Adrenal gland (tissue), 5 donors: ENCODE data around the gene RPS6KB1.

Experiments used
- CTCF ChIP-seq, 6 experiments: fragments of 450-650 bp in 4 of 6; fragments of 200-600 bp in 2 of 6; sonication (generic) in 1 of 6; IDR thresholded peaks; 1 replicate in 5 of 6; 2 replicates in 1 of 6; pipeline versions ENCODE4 v1.5.1 to v1.8.0; 2016 to 2021; ENCODE audit warnings: antibody characterized with exemption in 6 of 6, mild to moderate bottlenecking in 2 of 6, moderate library complexity in 1 of 6
- POLR2A ChIP-seq, 2 donors: fragments of 450-650 bp; IDR thresholded peaks; one replicate each; pipeline ENCODE4 v1.6.1; 2017; ENCODE audit warnings: antibody characterized with exemption in 2 of 2, mild to moderate bottlenecking in 2 of 2, moderate library complexity in 1 of 2
- donor health status: DM: no; HTN: no; CAD: no.

DNA sequence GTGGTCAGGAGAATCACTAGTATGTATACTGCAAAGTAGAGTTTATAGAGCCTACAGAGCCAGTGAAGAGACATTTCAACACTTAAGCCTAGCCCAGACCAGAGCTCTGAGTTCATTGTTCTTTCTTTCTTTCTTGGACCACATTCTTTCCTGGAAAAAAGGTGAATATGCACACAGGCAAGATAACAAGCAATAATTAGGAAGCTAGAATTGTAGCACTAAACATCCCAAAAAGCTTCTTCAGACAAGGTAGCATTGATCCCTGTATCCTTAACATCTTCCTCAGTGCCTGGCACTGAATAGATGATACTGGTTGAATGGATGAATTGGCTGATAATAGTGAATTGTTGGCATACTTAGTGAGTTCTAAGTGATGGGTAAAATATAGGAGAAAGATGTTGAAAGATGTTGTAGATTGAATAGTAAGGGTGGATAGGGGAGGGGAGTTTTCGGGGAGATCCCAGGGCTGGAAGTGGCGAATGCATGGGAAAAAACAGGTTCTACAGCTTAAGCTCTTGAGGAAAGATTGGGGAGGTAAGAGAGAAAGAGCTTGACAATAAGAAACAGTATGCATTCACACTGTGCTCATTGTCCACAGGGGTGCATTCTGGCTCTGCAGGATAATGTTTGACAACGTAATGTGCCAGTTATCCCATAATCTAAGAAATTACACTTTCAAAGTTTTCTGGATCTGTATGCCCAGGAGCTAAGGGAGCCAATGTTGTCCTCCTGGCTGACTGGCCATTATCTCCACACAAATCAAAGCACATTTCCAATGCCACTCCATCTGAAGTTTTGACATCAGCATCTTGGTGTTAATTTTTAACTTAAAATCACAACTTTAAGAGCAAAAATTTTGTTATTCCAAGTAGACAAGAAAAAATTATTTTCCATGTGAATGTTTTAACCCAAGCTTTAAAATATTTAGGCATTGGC, 35.8 kb upstream of the RPS6KB1 start:
- no peak for TF ChIP-seq CTCF (IDR thresholded peaks at IDR 0.05)
- TF ChIP-seq POLR2A (IDR thresholded peaks at IDR 0.05): no peak
